Fibroblast of mammary gland (primary cell): Measurements from ENCODE around the gene OSBPL10.

Experiments
- DNase-seq: peaks from one replicate; pipeline ENCODE4 v3.0.0-alpha.2; 2010; ENCODE audit warnings: low read depth
- H3K4me3 ChIP-seq: 2 replicates; pipeline ENCODE4 v1.5.1; 2011; ENCODE audit warnings: low read depth, mild to moderate bottlenecking, low read length, moderate library complexity; ENCODE audit not compliant: control insufficient read depth
- CTCF ChIP-seq: conservative IDR thresholded peaks from 2 replicates; pipeline ENCODE4 v1.5.1; 2011; ENCODE audit warnings: low read depth, low read length, inconsistent platforms; ENCODE audit not compliant: control insufficient read depth, insufficient read depth

The OSBPL10 gene

DNA sequence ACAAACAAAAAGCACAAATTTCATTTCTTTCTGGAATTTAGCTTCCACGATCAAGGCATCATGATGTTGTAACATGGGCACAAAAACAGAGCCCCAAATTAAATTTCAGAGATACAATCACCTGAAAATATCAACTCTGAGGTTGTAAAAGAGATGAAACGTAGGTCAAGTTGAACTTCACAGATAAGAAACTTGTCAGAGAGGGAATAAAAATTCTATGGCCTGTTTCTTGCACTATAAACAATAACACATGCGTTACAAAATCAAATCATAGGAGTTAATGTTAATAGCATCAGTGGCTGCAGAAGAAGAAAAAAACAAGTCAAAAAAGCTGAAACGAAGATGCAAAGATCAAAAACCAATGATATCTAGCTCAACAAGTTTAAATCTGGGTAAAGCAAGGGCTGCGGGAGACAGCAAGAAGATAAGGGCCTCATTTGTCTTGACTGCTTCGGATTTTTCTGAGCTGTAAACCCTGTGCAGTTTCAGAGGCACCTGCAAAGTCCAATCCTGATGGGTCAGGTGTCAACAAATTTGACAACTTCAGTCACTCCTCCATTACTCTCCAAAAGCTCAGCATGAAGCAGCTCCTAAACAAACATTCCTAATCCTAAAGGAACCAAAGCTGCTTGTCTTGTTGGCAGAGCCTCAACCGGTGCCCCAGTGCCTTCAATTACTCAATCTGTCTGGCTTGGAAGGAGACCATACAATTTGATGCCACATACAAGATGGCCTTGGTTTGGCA lies 228.6 kb downstream of the OSBPL10 start:
- H3K4me3 ChIP-seq = no peak overlapping the region
- no peak for TF ChIP-seq CTCF
- DNase-seq = no peak

- DNase-seq = no peak
- no peak overlapping the region for H3K4me3 ChIP-seq
- no peak for TF ChIP-seq CTCF
These were observed 230.7 kb downstream of the OSBPL10 start for GRCh38 chr3:31750341-31750740.

DNA sequence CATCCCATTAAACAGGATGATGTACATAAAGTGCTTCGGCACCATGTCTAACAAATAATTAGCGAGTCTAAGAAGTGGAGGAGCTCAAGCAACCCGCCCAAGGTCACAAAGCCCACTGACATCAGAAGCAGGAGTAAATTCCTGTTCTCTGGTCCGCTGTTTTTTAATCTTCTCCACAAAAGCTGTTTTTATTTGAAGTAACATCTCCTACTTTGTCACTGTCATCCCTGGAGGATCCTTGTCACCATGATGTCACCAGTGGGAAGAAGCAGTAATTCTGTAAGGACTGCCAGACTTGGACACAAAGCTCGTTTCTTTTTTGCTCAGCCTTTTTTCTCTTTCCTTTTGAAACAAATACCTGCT lies 232.1 kb downstream of the OSBPL10 start:
- no peak overlapping the region for H3K4me3 ChIP-seq
- no peak for DNase-seq
- no peak for TF ChIP-seq CTCF

DNA sequence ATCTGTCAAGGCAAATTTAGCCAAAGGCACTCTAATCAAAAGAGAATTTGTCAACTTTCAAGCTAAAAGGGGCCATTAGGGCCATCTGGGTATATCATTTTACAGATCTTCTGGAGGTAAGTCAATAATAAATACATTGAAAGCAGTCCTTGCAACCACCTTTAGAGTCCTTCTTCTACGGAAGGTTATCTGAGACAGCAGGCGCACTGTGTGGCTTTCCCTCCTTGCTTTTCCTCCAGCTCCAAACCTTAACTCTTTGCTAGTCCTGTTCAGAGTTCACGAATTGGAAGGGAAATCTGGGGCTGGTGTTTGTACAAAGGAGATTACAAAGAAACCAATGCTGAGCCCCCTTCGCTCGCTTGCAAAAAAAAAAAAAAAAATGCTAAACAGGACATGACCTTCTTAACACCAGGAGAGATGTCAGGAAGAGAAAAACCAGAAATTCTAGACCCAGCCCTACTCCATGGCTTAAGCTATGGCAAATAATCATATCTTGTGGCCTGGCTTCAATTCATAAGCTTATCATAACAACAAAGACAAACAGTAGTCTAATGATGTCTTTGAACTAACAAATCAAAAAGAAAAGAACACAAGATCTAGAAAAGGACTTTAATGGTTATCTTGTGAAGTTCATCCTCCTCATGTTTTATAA lies 232.7 kb downstream of the OSBPL10 start:
- DNase-seq = no peak
- H3K4me3 ChIP-seq = no peak overlapping the region
- TF ChIP-seq CTCF = no peak

DNA sequence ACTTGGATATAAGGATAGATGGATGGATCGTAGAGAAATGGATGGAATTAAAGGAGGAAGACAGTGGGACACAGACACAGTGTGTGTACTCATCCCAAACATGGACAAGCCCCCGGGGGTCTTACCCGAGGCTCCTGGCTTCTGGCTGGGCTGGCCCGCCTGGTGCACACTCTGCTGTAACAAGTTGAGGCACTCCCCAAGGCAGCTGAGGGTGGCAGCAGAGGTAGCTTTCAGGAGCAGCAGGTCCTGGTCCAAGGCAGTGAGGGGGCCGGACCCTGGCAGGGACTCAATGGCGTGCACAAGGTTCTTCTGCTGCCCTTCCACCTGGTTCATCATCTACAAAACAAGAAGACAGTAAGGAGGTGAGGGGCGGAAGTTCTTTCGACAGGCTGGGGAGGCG lies 233.3 kb downstream of the OSBPL10 start:
- TF ChIP-seq CTCF = no peak
- H3K4me3 ChIP-seq = no peak overlapping the region
- DNase-seq = no peak

GRCh38 chr3:31744913-31745312 lies 236.1 kb downstream of the OSBPL10 start:
- DNase-seq = no peak
- no peak overlapping the region for H3K4me3 ChIP-seq
- no peak for TF ChIP-seq CTCF
